ENCODE measurements around the gene HK2. TPM values are rescaled to one million over a fixed set of nuclear protein-coding genes. Genes with fewer than 3 reads are reported as not detected.

Gene HK2
- polyA plus RNA-seq, 2 of the 4 experiments (the other 2 are of a cell fraction), result 0.37 to 1.2 TPM

DNA sequence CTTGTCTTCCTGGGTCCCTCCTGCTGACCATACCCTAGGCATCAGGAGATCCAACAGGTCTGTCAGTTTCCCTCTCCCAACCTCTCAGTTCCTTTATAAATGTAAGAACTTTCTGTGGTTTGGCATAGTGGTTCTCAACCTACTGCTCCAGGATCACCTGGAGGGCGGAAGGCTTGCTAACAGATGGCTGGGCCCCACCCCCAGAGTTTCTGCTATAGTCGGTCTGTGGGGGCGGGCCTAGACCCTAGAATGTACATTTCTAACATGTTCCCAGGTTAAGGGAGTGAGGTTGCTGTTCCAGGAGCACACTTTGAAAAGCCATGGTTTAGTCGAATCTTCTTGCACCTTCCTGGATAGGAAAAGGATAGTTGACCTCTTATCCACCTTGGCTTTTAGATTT is 37.0 kb downstream of the HK2 start:
- ChIA-PET POLR2A (no interaction called here), CTCF (interaction anchor here (1.2 to 10.6 kb wide), 3 partner anchors 18 to 180 kb away, joined by 3 to 238 read pairs (median 3); no protein-coding TSS in a partner anchor)
- H3K4me1 ChIP-seq, result 0 out of 3 replicates have a peak, but pooled peaks cover 4% of the 10 kb centered on the region
- H3K27ac ChIP-seq, result no peak overlapping the region
- no peak overlapping the region for H3K4me3 ChIP-seq
- WGBS (ENCODE audit: missing lambda C conversion rate), result 61% methylated on average over 4 of the region's 4 CpGs
- no peak for ATAC-seq
- FAIRE-seq, result no peak
- no peak for DNase-seq (ENCODE audit: low read depth in 1 of 2, low spot score in 1 of 2)
- TF ChIP-seq JUN (IDR thresholded peaks at IDR 0.05) (no peak), CEBPB (IDR thresholded peaks at IDR 0.05) (no peak), RAD21 (conservative IDR thresholded peaks at IDR 0.05 in 1 of 2, IDR thresholded peaks at IDR 0.05 in 1 of 2) (no peak), CHD2 (IDR thresholded peaks at IDR 0.05; ENCODE audit: low read length, partially characterized antibody) (no peak), NPAS2 (CRISPR knock-in tag; IDR thresholded peaks at IDR 0.05; ENCODE audit: borderline replicate concordance) (no peak), PBX3 (IDR thresholded peaks at IDR 0.05) (no peak), SMC3 (IDR thresholded peaks at IDR 0.05) (no peak), RFX5 (IDR thresholded peaks at IDR 0.05) (no peak), ZSCAN20 (CRISPR knock-in tag; IDR thresholded peaks at IDR 0.05) (no peak), RNF2 (IDR thresholded peaks at IDR 0.05; ENCODE audit: borderline replicate concordance, low read depth) (no peak), TP53 (CRISPR knock-in tag; IDR thresholded peaks at IDR 0.05) (no peak), HEYL (CRISPR knock-in tag; IDR thresholded peaks at IDR 0.05) (no peak), HOXB5 (CRISPR knock-in tag; IDR thresholded peaks at IDR 0.05) (no peak), EP300 (IDR thresholded peaks at IDR 0.05) (no peak), HOXA7 (CRISPR knock-in tag; IDR thresholded peaks at IDR 0.05) (no peak)
- TF ChIP-seq, protein P1, sequence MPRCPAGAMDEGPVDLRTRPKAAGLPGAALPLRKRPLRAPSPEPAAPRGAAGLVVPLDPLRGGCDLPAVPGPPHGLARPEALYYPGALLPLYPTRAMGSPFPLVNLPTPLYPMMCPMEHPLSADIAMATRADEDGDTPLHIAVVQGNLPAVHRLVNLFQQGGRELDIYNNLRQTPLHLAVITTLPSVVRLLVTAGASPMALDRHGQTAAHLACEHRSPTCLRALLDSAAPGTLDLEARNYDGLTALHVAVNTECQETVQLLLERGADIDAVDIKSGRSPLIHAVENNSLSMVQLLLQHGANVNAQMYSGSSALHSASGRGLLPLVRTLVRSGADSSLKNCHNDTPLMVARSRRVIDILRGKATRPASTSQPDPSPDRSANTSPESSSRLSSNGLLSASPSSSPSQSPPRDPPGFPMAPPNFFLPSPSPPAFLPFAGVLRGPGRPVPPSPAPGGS (IDR thresholded peaks at IDR 0.05), result no peak
- TF ChIP-seq, protein P2, sequence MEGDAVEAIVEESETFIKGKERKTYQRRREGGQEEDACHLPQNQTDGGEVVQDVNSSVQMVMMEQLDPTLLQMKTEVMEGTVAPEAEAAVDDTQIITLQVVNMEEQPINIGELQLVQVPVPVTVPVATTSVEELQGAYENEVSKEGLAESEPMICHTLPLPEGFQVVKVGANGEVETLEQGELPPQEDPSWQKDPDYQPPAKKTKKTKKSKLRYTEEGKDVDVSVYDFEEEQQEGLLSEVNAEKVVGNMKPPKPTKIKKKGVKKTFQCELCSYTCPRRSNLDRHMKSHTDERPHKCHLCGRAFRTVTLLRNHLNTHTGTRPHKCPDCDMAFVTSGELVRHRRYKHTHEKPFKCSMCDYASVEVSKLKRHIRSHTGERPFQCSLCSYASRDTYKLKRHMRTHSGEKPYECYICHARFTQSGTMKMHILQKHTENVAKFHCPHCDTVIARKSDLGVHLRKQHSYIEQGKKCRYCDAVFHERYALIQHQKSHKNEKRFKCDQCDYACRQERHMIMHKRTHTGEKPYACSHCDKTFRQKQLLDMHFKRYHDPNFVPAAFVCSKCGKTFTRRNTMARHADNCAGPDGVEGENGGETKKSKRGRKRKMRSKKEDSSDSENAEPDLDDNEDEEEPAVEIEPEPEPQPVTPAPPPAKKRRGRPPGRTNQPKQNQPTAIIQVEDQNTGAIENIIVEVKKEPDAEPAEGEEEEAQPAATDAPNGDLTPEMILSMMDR (IDR thresholded peaks at IDR 0.05), result no peak
- no peaks in the 10 kb centered on the region for H3K9me3 ChIP-seq
- H3K4me2 ChIP-seq, result no peak overlapping the region

DNA sequence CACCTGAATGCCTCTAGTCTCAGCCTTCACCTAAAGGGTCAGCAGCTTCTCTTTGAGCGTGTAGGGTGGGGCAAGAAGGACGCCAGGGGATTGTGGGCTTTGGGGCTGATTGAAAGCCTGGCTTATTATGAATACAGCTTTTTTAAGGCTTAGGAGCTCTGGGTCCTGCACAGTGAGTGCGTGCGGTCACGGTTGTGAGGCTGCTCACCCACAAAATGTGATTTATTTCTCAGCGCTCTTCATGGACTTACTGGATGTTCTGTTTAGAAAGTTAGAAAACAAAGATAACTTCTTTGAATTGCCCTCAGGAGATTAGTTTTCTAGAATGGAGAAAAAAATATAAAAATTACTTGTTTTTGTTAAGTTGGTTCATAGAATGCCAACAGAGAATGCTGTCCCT is 37.5 kb downstream of the HK2 start:
- no peak for DNase-seq (ENCODE audit: low read depth in 1 of 2, low spot score in 1 of 2)
- no peaks in the 10 kb centered on the region for H3K9me3 ChIP-seq
- POLR2A ChIA-PET, result no interaction called here
- ATAC-seq, result no peak
- no peak for FAIRE-seq
- 85% methylated on average over 6 of the region's 6 CpGs for WGBS (ENCODE audit: missing lambda C conversion rate)
- H3K4me3 ChIP-seq, result no peak overlapping the region
- no peak overlapping the region for H3K4me2 ChIP-seq
- no peak overlapping the region for H3K27ac ChIP-seq
- H3K4me1 ChIP-seq, result no peaks in the 10 kb centered on the region
- CTCF ChIA-PET, result interaction anchor here (10.6 kb wide), 1 partner anchor 156 kb away, joined by 238 read pairs; no protein-coding TSS in a partner anchor
- TF ChIP-seq EHMT2 (IDR thresholded peaks at IDR 0.05; ENCODE audit: low read depth) (no peak), BHLHE40 (IDR thresholded peaks at IDR 0.05; ENCODE audit: low read depth, low read length) (no peak), EHF (CRISPR knock-in tag; IDR thresholded peaks at IDR 0.05) (no peak), ESRRA (IDR thresholded peaks at IDR 0.05; ENCODE audit: borderline replicate concordance, low read length) (no peak), KDM1A (IDR thresholded peaks at IDR 0.05; ENCODE audit: low read depth) (no peak), CHD2 (IDR thresholded peaks at IDR 0.05; ENCODE audit: low read length, partially characterized antibody) (no peak), CBX2 (IDR thresholded peaks at IDR 0.05; ENCODE audit: borderline replicate concordance, low read depth) (no peak), NPAS2 (CRISPR knock-in tag; IDR thresholded peaks at IDR 0.05; ENCODE audit: borderline replicate concordance) (no peak), PHF8 (IDR thresholded peaks at IDR 0.05; ENCODE audit: borderline replicate concordance, low read depth) (no peak), MYC (IDR thresholded peaks at IDR 0.05; ENCODE audit: borderline replicate concordance, low read length) (no peak), GATA3 (IDR thresholded peaks at IDR 0.05; ENCODE audit: borderline replicate concordance) (no peak), PBX3 (IDR thresholded peaks at IDR 0.05) (no peak), RAD21 (conservative IDR thresholded peaks at IDR 0.05 in 1 of 2, IDR thresholded peaks at IDR 0.05 in 1 of 2) (no peak), ZFP36 (IDR thresholded peaks at IDR 0.05; ENCODE audit: borderline replicate concordance, partially characterized antibody) (no peak), MAFK (IDR thresholded peaks at IDR 0.05; ENCODE audit: partially characterized antibody) (no peak), CHD4 (IDR thresholded peaks at IDR 0.05; ENCODE audit: borderline replicate concordance) (no peak), MAZ (IDR thresholded peaks at IDR 0.05; ENCODE audit: borderline replicate concordance, low read depth, low read length) (no peak), HOXB13 (CRISPR knock-in tag; IDR thresholded peaks at IDR 0.05; ENCODE audit: low read depth) (no peak)
- TF ChIP-seq, protein P2 (IDR thresholded peaks at IDR 0.05), result no peak

Measured in A549 (cell line).